Keratinocyte (primary cell): ENCODE measurements around the gene ALOXE3. TPM values are rescaled to one million over a fixed set of nuclear protein-coding genes. Genes with fewer than 3 reads are reported as not detected.

Experiments
- DNase-seq: peaks from one replicate; pipeline ENCODE4 v3.0.0-alpha.2; 2011; ENCODE audit warnings: low read depth, missing footprints, low spot score
- FAIRE-seq: peaks from 2 replicates; lab custom pipeline; 2011; peaks lifted over from hg19 to GRCh38; lab: Jason Lieb, UNC
- H2AFZ ChIP-seq: 2 replicates; pipeline ENCODE4 v1.6.0; 2012; ENCODE audit warnings: low read length, control low read depth, inconsistent platforms; ENCODE audit not compliant: control insufficient read depth
- H3K27ac ChIP-seq: 2 replicates; pipeline ENCODE4 v1.5.1; 2011; ENCODE audit warnings: low read length; ENCODE audit not compliant: control insufficient read depth, insufficient read depth
- H3K27me3 ChIP-seq: 3 replicates; pipeline ENCODE4 v1.6.0; 2011; ENCODE audit warnings: low read length; ENCODE audit not compliant: control insufficient read depth, insufficient read depth; ENCODE audit errors: extremely low read depth
- H3K36me3 ChIP-seq, 2 experiments: 2 replicates in 1 of 2; 3 replicates in 1 of 2; pipeline ENCODE4 v1.5.1; 2011; ENCODE audit warnings: low read length in 2 of 2, mild to moderate bottlenecking in 1 of 2; ENCODE audit not compliant: control insufficient read depth in 2 of 2, insufficient read depth in 2 of 2; ENCODE audit errors: extremely low read depth in 1 of 2
- H3K4me1 ChIP-seq: 3 replicates; pipeline ENCODE4 v1.5.1; 2011; ENCODE audit warnings: low read length; ENCODE audit not compliant: control insufficient read depth, insufficient read depth; ENCODE audit errors: extremely low read depth
- H3K4me2 ChIP-seq: 3 replicates; pipeline ENCODE4 v1.6.0; 2011; ENCODE audit warnings: low read depth, low read length; ENCODE audit not compliant: control insufficient read depth, insufficient read depth; ENCODE audit errors: extremely low read depth
- H3K4me3 ChIP-seq, 3 experiments: fragments of 200-600 bp in 1 of 3; sonication (generic) in 1 of 3; 2 replicates in 2 of 3; 3 replicates in 1 of 3; pipeline ENCODE4 v1.5.1; 2011 to 2016; ENCODE audit warnings: low read length in 3 of 3, mild to moderate bottlenecking in 3 of 3, control low read depth in 2 of 3, inconsistent platforms in 1 of 3, low read depth in 1 of 3, mixed read lengths in 1 of 3, mixed run types in 1 of 3, moderate library complexity in 1 of 3; ENCODE audit not compliant: control insufficient read depth in 2 of 3, insufficient read depth in 2 of 3; ENCODE audit errors: extremely low read depth in 1 of 3
- H3K79me2 ChIP-seq: 2 replicates; pipeline ENCODE4 v1.6.0; 2012; ENCODE audit warnings: low read length; ENCODE audit not compliant: control insufficient read depth, insufficient read depth
- H3K9ac ChIP-seq: 3 replicates; pipeline ENCODE4 v1.6.0; 2011; ENCODE audit warnings: low read length; ENCODE audit not compliant: control insufficient read depth, insufficient read depth; ENCODE audit errors: extremely low read depth
- H3K9me1 ChIP-seq: 3 replicates; pipeline ENCODE4 v1.6.0; 2011; ENCODE audit warnings: low read length; ENCODE audit not compliant: control insufficient read depth, insufficient read depth; ENCODE audit errors: extremely low read depth
- H3K9me3 ChIP-seq: 2 replicates; pipeline ENCODE4 v1.5.1; 2012; ENCODE audit warnings: low read depth, low read length; ENCODE audit not compliant: control insufficient read depth
- H4K20me1 ChIP-seq: 3 replicates; pipeline ENCODE4 v1.6.0; 2011; ENCODE audit warnings: low read length; ENCODE audit not compliant: control insufficient read depth, insufficient read depth; ENCODE audit errors: extremely low read depth
- EZH2 ChIP-seq: IDR thresholded peaks from one replicate; pipeline ENCODE4 v1.6.1; 2012; ENCODE audit warnings: inconsistent platforms, mild to moderate bottlenecking, low read length, moderate library complexity
- dilution Hi-C: fragments of 300-500 bp; cut with MboI; formaldehyde crosslinking; loops from one replicate; pipeline ENCODE4 v1.7.0; 2020; ENCODE audit warnings: low sequenced_read_pairs; ENCODE audit not compliant: extremely low pct_ligation_motif_present
- polyA plus RNA-seq, 5 experiments: library from polyadenylated mRNA; depleted of rRNA in 3 of 5; stranded (reverse) in 3 of 5; stranded (forward) in 1 of 5; unstranded in 1 of 5; fragments of >200 nt; gene quantifications; 1 replicate in 1 of 5; 2 replicates in 3 of 5; 3 replicates in 1 of 5; pipeline versions ENCODE4 v1.2.1 to v1.2.3, GENCODE V29; 2011 to 2012; ENCODE audit warnings: missing spikeins in 2 of 5, low read depth in 1 of 5, low replicate concordance in 1 of 5
- TF ChIP-seq, protein P1 (sequence below), 3 experiments: IDR thresholded peaks in 1 of 3; conservative IDR thresholded peaks in 1 of 3; optimal IDR thresholded peaks in 1 of 3; 2 replicates in 2 of 3; 3 replicates in 1 of 3; pipeline versions ENCODE3 to v1.5.1; 2011; ENCODE audit warnings: low read length in 3 of 3, mild to moderate bottlenecking in 3 of 3, moderate library complexity in 2 of 3, control low read depth in 1 of 3, inconsistent platforms in 1 of 3; ENCODE audit not compliant: insufficient read depth in 2 of 3; ENCODE audit errors: extremely low read depth in 1 of 3

ALOXE3 gene
- polyA plus RNA-seq, 1 donor (not counting 4 experiments of a cell fraction or from before 2014, with no cell fraction given), result 2.7 TPM

DNA sequence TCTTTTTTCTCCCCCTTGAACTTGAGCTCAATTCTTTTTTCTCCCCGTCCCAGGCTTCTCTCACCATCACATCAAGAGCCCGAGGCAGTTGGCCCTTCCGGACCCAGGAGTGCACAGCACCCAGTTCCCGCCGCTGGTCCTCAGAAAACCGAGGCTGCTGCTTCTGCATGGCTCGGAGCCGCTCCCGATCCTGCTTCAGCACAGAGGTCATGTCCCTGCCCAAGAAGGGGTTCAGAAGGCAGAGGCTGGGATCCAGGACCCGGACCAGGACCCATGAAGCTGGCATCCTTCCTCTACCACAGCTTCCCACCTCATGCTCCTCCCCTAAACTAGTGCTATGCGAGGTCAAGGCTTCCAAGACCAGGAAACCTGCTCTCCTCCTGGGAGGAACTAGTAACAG, 23.4 kb upstream of the ALOXE3 start:
- Histone ChIP-seq H3K9me1 (no peaks in the 10 kb centered on the region), H3K79me2 (no peaks in the 10 kb centered on the region), H3K9ac (no peak overlapping the region), H3K9me3 (no peaks in the 10 kb centered on the region), H3K4me2 (no peak overlapping the region), H4K20me1 (peaks cover 9% of the 10 kb centered on the region), H3K36me3 (peaks cover 48 to 54% of the 10 kb centered on the region in 2 experiments), H3K4me1 (peaks cover 16% of the 10 kb centered on the region), H3K27ac (no peak overlapping the region), H3K27me3 (no peaks in the 10 kb centered on the region), H2AFZ (no peak overlapping the region), H3K4me3 (no peak overlapping the region)
- TF ChIP-seq, protein P1, sequence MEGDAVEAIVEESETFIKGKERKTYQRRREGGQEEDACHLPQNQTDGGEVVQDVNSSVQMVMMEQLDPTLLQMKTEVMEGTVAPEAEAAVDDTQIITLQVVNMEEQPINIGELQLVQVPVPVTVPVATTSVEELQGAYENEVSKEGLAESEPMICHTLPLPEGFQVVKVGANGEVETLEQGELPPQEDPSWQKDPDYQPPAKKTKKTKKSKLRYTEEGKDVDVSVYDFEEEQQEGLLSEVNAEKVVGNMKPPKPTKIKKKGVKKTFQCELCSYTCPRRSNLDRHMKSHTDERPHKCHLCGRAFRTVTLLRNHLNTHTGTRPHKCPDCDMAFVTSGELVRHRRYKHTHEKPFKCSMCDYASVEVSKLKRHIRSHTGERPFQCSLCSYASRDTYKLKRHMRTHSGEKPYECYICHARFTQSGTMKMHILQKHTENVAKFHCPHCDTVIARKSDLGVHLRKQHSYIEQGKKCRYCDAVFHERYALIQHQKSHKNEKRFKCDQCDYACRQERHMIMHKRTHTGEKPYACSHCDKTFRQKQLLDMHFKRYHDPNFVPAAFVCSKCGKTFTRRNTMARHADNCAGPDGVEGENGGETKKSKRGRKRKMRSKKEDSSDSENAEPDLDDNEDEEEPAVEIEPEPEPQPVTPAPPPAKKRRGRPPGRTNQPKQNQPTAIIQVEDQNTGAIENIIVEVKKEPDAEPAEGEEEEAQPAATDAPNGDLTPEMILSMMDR (optimal IDR thresholded peaks at IDR 0.05 in 1 of 3, IDR thresholded peaks at IDR 0.05 in 1 of 3, conservative IDR thresholded peaks at IDR 0.05 in 1 of 3; ENCODE audit: extremely low read depth in 1 of 3, insufficient read depth in 2 of 3, low read length in 3 of 3), result no peak
- TF ChIP-seq EZH2, result no peak
- no peak for DNase-seq
- dilution Hi-C loops, result no loop called here
- no peak for FAIRE-seq

DNA sequence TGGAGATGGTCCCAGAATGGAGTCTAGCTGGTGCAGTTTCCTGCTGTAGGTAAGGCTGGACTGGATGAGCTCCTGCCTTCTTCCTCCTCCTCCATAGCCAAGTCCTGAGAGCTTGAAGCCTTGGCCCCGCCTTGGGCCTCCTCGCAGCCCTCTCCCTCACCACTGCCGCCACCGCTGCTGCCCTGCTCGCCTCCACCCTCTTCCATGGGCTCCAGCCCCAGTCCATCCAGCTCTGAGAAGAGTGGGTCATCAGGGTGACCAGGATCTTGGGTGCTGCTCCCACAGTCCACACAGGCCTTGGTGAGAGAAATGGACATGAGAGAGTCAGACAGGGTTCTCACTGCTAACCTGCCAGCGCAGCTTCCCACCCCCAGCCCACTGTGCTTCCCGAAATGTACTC, 22.7 kb upstream of the ALOXE3 start:
- Histone ChIP-seq H4K20me1 (peaks cover 7% of the 10 kb centered on the region), H3K4me1 (peaks cover 16% of the 10 kb centered on the region)

More for the DNA sequence above, 22.7 kb upstream of the ALOXE3 start:
- no peak overlapping the region for H3K4me2 ChIP-seq
- H3K36me3 ChIP-seq, result peaks cover 41 to 47% of the 10 kb centered on the region in 2 experiments
- H3K4me3 ChIP-seq, result no peak overlapping the region
- H3K9ac ChIP-seq, result no peak overlapping the region
- dilution Hi-C loops, result no loop called here
- no peaks in the 10 kb centered on the region for H3K27me3 ChIP-seq
- H2AFZ ChIP-seq, result no peak overlapping the region
- TF ChIP-seq, protein P1 (optimal IDR thresholded peaks at IDR 0.05 in 1 of 3, IDR thresholded peaks at IDR 0.05 in 1 of 3, conservative IDR thresholded peaks at IDR 0.05 in 1 of 3; ENCODE audit: extremely low read depth in 1 of 3, insufficient read depth in 2 of 3, low read length in 3 of 3), result no peak
- no peak for TF ChIP-seq EZH2
- no peak for DNase-seq
- no peaks in the 10 kb centered on the region for H3K9me1 ChIP-seq
- no peak overlapping the region for H3K27ac ChIP-seq
- H3K79me2 ChIP-seq, result no peaks in the 10 kb centered on the region
- FAIRE-seq, result no peak
- H3K9me3 ChIP-seq, result no peaks in the 10 kb centered on the region
